Esophagus squamous epithelium (tissue), 5 donors: ENCODE measurements around the gene CLCNKB. TPM values are rescaled to one million over a fixed set of nuclear protein-coding genes. Genes with fewer than 3 reads are reported as not detected.
"Not testable (repeated sequence)": the region's sequence is repeated elsewhere in the genome, so short reads cannot be mapped to it uniquely, and the experiment has no call there.

ENCODE experiments used
- DNase-seq: peaks from one replicate; lab custom pipeline; 2025; lab: John Stamatoyannopoulos, UW
- H3K27ac ChIP-seq, 4 donors: fragments of 200-600 bp; sonication (generic); one replicate each; pipeline ENCODE4 v1.5.1; 2016 to 2019; ENCODE audit warnings: mild to moderate bottlenecking in 1 of 4
- H3K27me3 ChIP-seq, 4 donors: fragments of 200-600 bp; sonication (generic); 1 replicate in 3 of 4; 2 replicates in 1 of 4; pipeline versions ENCODE4 v1.5.1 to v1.6.0; 2017 to 2021; ENCODE audit warnings: antibody characterized with exemption in 1 of 4
- H3K36me3 ChIP-seq, 3 donors: fragments of 200-600 bp; sonication (generic); one replicate each; pipeline ENCODE4 v1.5.1; 2016 to 2019
- H3K4me1 ChIP-seq, 3 donors: fragments of 200-600 bp; sonication (generic); one replicate each; pipeline ENCODE4 v1.5.1; 2017 to 2019
- H3K4me3 ChIP-seq, 4 donors: fragments of 200-600 bp; sonication (generic); 1 replicate in 3 of 4; 2 replicates in 1 of 4; pipeline ENCODE4 v1.5.1; 2016 to 2019; ENCODE audit warnings: mild to moderate bottlenecking in 2 of 4, moderate library complexity in 1 of 4
- H3K9me3 ChIP-seq, 3 donors: fragments of 200-600 bp; sonication (generic); one replicate each; pipeline ENCODE4 v1.5.1; 2016 to 2019
- CTCF ChIP-seq, 6 experiments: fragments of 450-650 bp in 4 of 6; fragments of 200-600 bp in 2 of 6; sonication (generic) in 2 of 6; IDR thresholded peaks; one replicate each; pipeline ENCODE4 v1.5.1; 2016 to 2019; ENCODE audit warnings: antibody characterized with exemption in 6 of 6, mild to moderate bottlenecking in 4 of 6, moderate library complexity in 4 of 6
- POLR2A ChIP-seq, 4 donors: fragments of 450-650 bp; IDR thresholded peaks; one replicate each; pipeline ENCODE4 v1.6.1; 2017; ENCODE audit warnings: antibody characterized with exemption in 4 of 4, mild to moderate bottlenecking in 4 of 4, moderate library complexity in 3 of 4
- WGBS, 2 donors: methylation state at CpG; one replicate each; pipeline ENCODE4 v1.1.5; 2018; 5-methylcytosine and 5-hydroxymethylcytosine counted together
- intact Hi-C: fragments of 100-400 bp; cut with DNase I; formaldehyde crosslinking; loops from one replicate; pipeline ENCODE4 v1.15.0; 2022
- total RNA-seq, 4 donors: library from RNA; depleted of rRNA; stranded (reverse); fragments of >200 nt; gene quantifications; one replicate each; pipeline ENCODE4 v1.1.0, GENCODE V29; 2016
- donor health status: DM: yes; HTN: yes; CAD: no.

The CLCNKB gene
- total RNA-seq, 4 donors from 2014 or later = not detected

DNA sequence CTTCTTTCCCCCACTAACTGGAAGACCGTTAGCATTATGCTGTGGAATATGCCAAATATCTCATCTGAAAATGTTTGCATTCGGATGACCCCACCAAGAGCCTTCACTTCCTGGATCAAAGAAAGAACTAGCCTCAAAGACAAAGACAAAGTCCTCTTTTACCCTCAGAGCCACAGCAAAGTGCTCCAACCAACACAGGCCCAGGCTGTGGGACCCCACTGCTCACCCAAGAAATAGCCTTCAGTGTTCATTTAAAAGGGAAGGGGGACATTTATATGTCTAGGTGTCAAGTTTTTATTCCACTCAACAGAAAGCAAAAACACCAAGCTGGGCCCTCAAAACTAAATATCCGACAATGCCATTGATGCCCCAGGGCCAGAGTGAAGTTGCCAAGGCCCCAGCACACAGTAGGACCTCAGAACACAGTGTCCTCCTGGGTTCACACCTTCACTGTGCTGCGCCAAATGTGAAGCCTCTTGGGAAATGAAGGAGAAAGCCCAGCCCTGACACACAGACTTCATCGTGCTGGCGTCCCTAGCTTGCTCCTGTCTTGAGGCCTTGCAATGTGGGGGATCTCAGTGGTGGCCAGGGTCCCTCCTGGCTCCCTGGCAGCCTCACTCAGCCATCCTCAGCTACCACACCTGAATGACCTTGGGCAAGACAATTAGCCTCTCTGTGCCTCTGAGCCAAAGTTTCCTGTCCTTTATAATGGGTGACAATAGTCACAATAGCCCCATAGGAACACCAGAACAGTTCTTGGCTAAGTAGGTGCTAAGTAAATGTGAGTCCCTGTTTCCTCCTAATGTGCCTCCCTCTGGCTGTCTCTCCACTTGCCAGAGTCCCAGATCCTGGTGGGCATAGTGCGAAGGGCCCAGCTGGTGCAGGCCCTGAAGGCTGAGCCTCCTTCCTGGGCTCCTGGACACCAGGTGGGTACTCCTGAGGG is 11.3 kb downstream of the CLCNKB start:
- intact Hi-C loops = loop anchor here (10.0 kb wide), 1 partner anchor 50 kb away; the partner anchor contains the start of gene SRARP
- no peaks in the 10 kb centered on the region for H3K36me3 ChIP-seq
- no peak overlapping the region for H3K27ac ChIP-seq
- no peak overlapping the region for H3K4me3 ChIP-seq
- 75 to 81% methylated on average over 2 to 6 of the region's 7 CpGs for WGBS, 2 donors
- peaks cover 0 to 10% (median 5%) of the 10 kb centered on the region in 3 donors for H3K4me1 ChIP-seq
- no peak for DNase-seq
- TF ChIP-seq POLR2A (IDR thresholded peaks at IDR 0.05) (no peak), CTCF (IDR thresholded peaks at IDR 0.05) (no peak)
- H3K27me3 ChIP-seq = no peaks in the 10 kb centered on the region
- no peaks in the 10 kb centered on the region for H3K9me3 ChIP-seq

DNA sequence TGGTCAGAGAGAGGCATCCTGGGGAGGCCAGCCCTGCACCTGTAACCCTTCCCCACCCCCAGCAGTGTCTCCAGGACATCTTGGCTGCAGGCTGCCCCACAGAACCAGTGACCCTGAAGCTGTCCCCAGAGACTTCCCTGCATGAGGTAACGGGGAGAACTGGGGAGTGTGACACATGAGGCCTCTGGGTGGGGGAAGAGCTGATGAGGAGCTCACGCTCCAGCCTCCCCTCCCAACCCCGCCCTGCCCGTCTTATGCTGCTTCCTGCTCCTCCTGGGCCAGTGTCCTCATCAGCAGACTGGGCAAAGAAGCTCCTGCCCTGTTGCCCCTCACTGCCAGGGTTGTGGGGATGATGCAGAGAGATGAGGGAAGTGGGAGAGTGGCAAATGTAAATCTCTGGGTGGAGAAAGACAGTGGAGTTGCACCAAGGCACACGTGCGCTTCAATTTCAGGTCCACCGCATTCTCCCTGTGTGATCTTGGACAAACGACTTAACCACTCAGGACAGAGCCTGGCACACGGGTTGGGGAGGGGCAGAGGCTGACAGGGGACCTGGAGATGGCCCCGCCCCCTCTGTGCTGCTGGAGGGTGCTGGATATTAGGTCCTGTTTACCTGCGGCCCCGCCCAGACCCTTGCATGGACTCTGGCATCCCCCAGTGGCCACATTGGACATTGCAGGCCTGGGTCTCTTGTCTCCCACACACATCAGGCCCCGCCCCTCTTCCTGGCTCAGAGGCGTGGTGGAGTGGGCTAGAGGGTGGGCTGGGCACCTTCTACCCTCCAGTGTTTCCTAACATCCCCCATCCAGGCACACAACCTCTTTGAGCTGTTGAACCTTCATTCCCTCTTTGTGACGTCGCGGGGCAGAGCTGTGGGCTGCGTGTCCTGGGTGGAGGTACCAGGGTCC is 12.3 kb downstream of the CLCNKB start:
- no peaks in the 10 kb centered on the region for H3K9me3 ChIP-seq
- WGBS, 2 donors = 44 to 51% methylated on average over 4 to 5 of the region's 18 CpGs
- no peaks in the 10 kb centered on the region for H3K27me3 ChIP-seq
- no peak overlapping the region for H3K27ac ChIP-seq
- no peak for TF ChIP-seq POLR2A (IDR thresholded peaks at IDR 0.05)
- peak; percentile 85 to 98 (median 94) for TF ChIP-seq CTCF (IDR thresholded peaks at IDR 0.05)
- intact Hi-C loops = loop anchor here (10.0 kb wide), 1 partner anchor 51 kb away; the partner anchor contains the start of gene SRARP
- no peaks in the 10 kb centered on the region for H3K36me3 ChIP-seq
- no peak overlapping the region for H3K4me3 ChIP-seq
- H3K4me1 ChIP-seq = peaks cover 0 to 10% (median 5%) of the 10 kb centered on the region in 3 donors
- peak; percentile 28 for DNase-seq

GRCh38 chr1:16056521-16056912 is 12.9 kb downstream of the CLCNKB start:
- not testable (repeated sequence) for H3K27me3 ChIP-seq, H3K4me3 ChIP-seq, DNase-seq, H3K9me3 ChIP-seq, H3K27ac ChIP-seq, H3K36me3 ChIP-seq
- H3K4me1 ChIP-seq = peaks cover 0 to 16% (median 5%) of the 10 kb centered on the region in 3 donors
- no CpG with 5 or more reads among the region's 4 CpGs for WGBS, 2 donors
- intact Hi-C loops = loop anchor here (10.0 kb wide), 1 partner anchor 52 kb away; the partner anchor contains the start of gene SRARP

- H3K27me3 ChIP-seq, H3K27ac ChIP-seq, H3K36me3 ChIP-seq, H3K9me3 ChIP-seq, DNase-seq, H3K4me3 ChIP-seq: not testable (repeated sequence)
- H3K4me1 ChIP-seq = peaks cover 0 to 16% (median 5%) of the 10 kb centered on the region in 3 donors
- intact Hi-C loops = loop anchor here (10.0 kb wide), 1 partner anchor 53 kb away; the partner anchor contains the start of gene SRARP
- WGBS, 2 donors = 53 to 71% methylated on average over 6 to 7 of the region's 7 CpGs
Observed at GRCh38 chr1:16057314-16057915, 13.8 kb downstream of the CLCNKB start.

DNA sequence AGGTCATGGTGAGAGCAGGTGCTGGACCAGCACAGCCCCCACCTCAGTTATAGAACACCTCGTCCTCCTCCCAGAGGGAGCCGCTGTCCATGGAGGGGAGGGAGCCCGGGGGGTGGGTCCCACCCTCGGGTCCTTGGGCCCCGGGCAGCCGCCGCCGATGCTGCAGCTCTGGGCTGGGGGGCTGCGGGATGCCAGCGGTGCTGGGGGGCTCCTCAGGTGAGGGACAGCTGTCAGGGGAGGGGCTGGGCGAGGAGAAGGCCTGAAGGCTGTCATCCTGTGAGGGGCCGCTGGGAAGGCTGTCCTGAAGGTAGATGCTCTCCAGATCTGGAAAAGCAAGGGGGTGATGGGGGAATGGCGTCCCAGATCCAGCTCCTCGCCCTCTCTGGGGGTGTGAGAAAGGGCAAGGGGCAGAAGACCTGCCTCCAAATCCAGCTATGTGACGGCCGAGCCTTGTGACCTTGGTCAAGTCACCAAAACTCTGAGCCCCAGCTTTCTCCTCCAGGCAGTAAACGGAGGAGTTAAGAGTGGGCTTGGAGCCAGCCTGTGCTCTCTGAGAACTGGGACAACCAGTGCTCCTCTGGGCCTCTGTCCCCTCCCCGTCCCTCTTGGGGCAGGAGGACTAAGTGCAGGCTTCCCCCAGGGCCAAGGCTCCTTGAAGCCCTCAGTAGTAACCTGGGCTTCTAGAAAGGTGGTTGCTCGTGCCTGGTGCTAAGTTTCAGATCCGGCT is 15.0 kb downstream of the CLCNKB start:
- H3K27me3 ChIP-seq, DNase-seq, H3K36me3 ChIP-seq, H3K4me3 ChIP-seq, H3K27ac ChIP-seq, H3K9me3 ChIP-seq: not testable (repeated sequence)
- H3K4me1 ChIP-seq = peaks cover 0 to 16% (median 5%) of the 10 kb centered on the region in 3 donors
- intact Hi-C loops = loop anchor here (10.0 kb wide), 1 partner anchor 54 kb away; the partner anchor contains the start of gene SRARP
- 100% methylated on average over 1 of the region's 20 CpGs; no CpG with 5 or more reads in 1 of the 2 donors for WGBS, 2 donors
